ENCODE results near the gene P4HB.

The P4HB gene

DNA sequence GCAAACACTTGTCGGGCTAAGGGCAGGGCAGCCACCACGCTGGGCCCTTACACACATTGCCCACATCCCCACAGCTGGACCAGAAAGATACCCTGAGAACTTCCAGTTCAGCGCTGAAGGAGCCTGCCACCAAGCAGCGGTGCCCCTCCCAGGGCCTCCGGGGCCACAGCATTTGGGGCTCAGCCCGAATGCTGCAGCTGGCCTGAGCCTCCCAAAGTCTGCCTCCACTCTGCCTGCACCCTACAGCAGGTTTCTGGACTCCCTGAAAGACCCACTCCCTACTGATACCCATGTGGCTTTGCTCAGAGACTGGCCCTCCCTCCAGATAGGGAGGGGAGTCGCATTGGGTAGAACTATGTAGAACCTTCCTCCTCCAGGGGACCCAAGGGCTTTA, 28.8 kb downstream of the P4HB start:
- DNase-seq (ENCODE audit: low read depth): no peak

- no peak for DNase-seq (ENCODE audit: low read depth)
Measured at GRCh38 chr17:81829858-81830257, 30.5 kb downstream of the P4HB start.

GRCh38 chr17:81828656-81829055, 31.7 kb downstream of the P4HB start:
- no peak for DNase-seq (ENCODE audit: low read depth)

DNA sequence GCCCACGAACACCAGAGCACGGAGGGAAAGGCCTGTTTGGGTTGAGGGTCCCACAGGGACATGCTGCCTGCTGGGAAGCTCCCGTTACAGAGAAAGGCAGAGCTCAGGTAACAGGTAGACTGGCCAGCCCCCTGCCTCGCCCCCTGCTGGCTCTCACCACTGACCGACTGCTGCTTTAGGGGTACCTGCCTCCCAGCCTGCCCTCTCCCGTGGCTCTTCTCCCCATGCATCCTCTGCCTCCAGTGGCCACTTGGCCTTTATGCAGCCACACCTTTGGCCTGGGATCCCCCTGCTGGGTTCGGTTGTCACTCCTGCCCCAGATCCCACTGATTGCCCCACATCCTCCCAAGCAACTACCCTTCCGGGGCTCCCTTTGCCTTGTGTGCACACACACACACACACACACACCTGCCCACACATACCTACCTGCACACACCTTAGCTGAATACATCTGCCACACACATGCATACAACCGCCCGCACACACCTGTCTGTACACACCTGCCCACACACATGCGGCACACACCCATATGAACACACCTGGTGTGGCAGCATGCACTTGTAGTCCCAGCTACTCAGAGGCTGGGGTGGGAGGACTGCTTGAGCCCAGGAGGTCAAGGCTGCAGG, 34.4 kb downstream of the P4HB start:
- no peak for DNase-seq (ENCODE audit: low read depth)

- DNase-seq (ENCODE audit: low read depth): no peak
Measured at GRCh38 chr17:81824595-81824994, 35.7 kb downstream of the P4HB start.

GRCh38 chr17:81823820-81824550, 36.4 kb downstream of the P4HB start:
- no peak for DNase-seq (ENCODE audit: low read depth)

- no peak for DNase-seq (ENCODE audit: low read depth)
Measured at GRCh38 chr17:81822996-81823819, 37.1 kb downstream of the P4HB start.

GRCh38 chr17:81822312-81822637, 38.1 kb downstream of the P4HB start:
- DNase-seq (ENCODE audit: low read depth): no peak

GRCh38 chr17:81821603-81822311, 38.6 kb downstream of the P4HB start:
- no peak for DNase-seq (ENCODE audit: low read depth)

- no peak for DNase-seq (ENCODE audit: low read depth)
Measured at GRCh38 chr17:81821147-81821546, 39.2 kb downstream of the P4HB start.

DNA sequence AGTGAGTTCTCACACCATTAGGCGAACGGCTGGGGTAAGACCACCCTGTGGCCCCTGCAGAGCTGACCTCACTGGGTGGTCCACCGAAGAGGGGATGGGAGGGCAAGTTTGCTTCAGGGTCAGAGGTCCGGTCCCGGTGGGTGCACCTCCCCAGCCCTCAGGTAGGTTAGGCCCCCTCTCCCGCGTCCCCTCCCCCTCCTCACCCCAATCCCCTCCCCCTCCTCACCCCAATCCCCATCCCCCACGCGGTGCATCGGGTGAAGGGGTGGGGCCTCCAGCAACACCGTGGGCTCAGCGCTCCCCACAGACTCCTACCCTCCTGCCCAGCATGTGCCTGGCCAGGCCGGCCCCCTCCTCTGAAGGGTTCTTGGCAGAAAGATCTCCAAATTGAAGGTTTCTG, 40.6 kb downstream of the P4HB start:
- no peak for DNase-seq (ENCODE audit: low read depth)

GRCh38 chr17:81817758-81818147, 42.6 kb downstream of the P4HB start:
- DNase-seq (ENCODE audit: low read depth): no peak

- no peak for DNase-seq (ENCODE audit: low read depth)
Measured at GRCh38 chr17:81815646-81815986, 44.7 kb downstream of the P4HB start.

- DNase-seq (ENCODE audit: low read depth): no peak
Measured at GRCh38 chr17:81814748-81815645, 45.3 kb downstream of the P4HB start.

DNA sequence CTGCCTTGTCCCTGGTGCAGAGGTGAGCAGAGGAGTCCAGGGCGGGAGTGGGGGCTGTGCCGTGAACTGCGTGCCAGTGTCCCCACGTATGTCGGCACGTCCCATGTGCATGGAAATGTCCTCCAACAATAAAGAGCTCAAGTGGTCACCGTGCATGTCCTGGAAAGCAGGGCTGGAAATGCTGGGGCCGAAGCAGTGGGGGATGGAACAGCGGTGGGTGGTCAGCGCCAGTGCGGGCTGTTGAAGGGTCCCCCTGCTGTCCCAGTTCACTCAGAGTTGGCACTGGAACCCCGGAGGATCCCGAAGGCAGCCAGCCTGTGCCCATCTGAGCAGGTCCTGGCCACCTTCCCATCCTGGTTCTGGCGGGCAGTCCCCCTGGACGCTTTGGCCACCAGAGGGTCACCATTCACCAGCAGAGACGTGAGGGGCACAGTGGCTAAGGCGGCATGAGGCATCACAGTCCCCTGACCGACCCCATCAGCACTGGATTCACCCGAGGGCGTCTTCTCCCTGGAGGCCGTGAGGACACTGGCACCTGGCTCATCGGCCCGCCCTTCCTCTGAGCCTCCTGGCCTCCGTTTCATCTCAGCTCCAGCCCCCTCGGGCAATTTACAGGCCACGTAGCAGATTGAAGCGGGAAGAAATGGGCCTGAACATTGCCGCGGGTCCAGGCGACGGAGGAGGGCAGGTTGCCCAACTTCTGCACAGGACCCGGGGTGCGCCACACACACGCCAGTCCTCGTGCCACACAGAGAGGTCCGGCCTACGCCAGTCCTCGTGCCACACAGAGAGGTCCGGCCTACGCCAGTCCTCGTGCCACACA, 46.3 kb downstream of the P4HB start:
- no peak for DNase-seq (ENCODE audit: low read depth)

- no peak for DNase-seq (ENCODE audit: low read depth)
Measured at GRCh38 chr17:81813371-81813684, 47.0 kb downstream of the P4HB start.

DNA sequence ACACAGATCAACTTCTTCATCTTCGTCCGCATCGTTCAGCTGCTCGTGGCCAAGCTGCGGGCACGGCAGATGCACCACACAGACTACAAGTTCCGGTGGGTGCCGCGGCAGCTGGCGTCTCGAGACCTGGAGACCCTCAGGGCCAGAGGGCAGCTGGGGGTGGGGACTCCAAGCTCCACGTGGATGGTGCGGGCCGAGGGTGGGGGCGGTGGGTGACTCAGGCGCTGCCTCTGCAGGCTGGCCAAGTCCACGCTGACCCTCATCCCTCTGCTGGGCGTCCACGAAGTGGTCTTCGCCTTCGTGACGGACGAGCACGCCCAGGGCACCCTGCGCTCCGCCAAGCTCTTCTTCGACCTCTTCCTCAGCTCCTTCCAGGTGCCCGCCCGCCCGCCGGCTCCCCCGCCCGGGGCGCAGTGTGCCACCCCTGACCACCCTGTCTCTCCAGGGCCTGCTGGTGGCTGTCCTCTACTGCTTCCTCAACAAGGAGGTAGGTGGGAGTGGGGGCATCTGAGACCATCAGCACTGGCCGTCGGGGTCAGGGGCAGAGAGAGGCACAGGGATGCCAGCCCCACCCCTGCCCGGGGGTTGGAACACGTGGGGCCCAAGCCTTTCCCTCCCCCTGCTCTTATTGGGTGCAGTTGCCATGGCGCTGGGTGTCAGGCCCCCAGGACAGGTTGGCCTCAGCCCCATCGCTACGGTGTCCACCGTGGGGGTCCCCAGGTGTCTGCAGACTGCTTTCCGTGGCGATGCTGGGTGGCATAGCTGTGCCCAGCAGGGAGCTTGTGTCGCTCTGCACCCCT, 47.6 kb downstream of the P4HB start:
- no peak for DNase-seq (ENCODE audit: low read depth)

- no peak for DNase-seq (ENCODE audit: low read depth)
Measured at GRCh38 chr17:81811705-81812570, 48.4 kb downstream of the P4HB start.
